Activated T-cell treated with anti-CD3 and anti-CD28 coated beads for 24 hours (primary cell): ENCODE measurements around the gene NAPSA.
"Not testable (repeated sequence)": the region's sequence is repeated elsewhere in the genome, so short reads cannot be mapped to it uniquely, and the experiment has no call there.

ENCODE experiments used
- DNase-seq: peaks from one replicate; pipeline ENCODE4 v3.0.0-alpha.2; 2020; ENCODE audit warnings: low read depth

Gene NAPSA

GRCh38 chr19:50358483-50359327 lies 6.7 kb downstream of the NAPSA start:
- DNase-seq, result peak; percentile 69

- peak; percentile 78 for DNase-seq
Measured at GRCh38 chr19:50357178-50358100, 8.0 kb downstream of the NAPSA start.

GRCh38 chr19:50356691-50357177 lies 8.7 kb downstream of the NAPSA start:
- no peak for DNase-seq

GRCh38 chr19:50353487-50353880 lies 12.0 kb downstream of the NAPSA start:
- not testable (repeated sequence) for DNase-seq

- no peak for DNase-seq
Measured at GRCh38 chr19:50352242-50352641, 13.2 kb downstream of the NAPSA start.

GRCh38 chr19:50349277-50350057 lies 16.0 kb downstream of the NAPSA start:
- DNase-seq, result no peak

GRCh38 chr19:50347089-50347581 lies 18.3 kb downstream of the NAPSA start:
- DNase-seq, result not testable (repeated sequence)

GRCh38 chr19:50344661-50345318 lies 20.6 kb downstream of the NAPSA start:
- DNase-seq, result no peak

- no peak for DNase-seq
Measured at GRCh38 chr19:50341091-50341564, 24.3 kb downstream of the NAPSA start.

GRCh38 chr19:50340331-50340730 lies 25.1 kb downstream of the NAPSA start:
- no peak for DNase-seq

GRCh38 chr19:50337031-50337430 lies 28.4 kb downstream of the NAPSA start:
- DNase-seq, result not testable (repeated sequence)

- no peak for DNase-seq
Measured at GRCh38 chr19:50334741-50335421, 30.6 kb downstream of the NAPSA start.

GRCh38 chr19:50333737-50334617 lies 31.5 kb downstream of the NAPSA start:
- DNase-seq, result no peak

- peak; percentile 90 for DNase-seq
Measured at GRCh38 chr19:50333235-50333736, 32.2 kb downstream of the NAPSA start.

- no peak for DNase-seq
Measured at GRCh38 chr19:50332244-50333038, 33.0 kb downstream of the NAPSA start.

- no peak for DNase-seq
Measured at GRCh38 chr19:50331994-50332243, 33.5 kb downstream of the NAPSA start.

- no peak for DNase-seq
Measured at GRCh38 chr19:50331221-50331993, 34.0 kb downstream of the NAPSA start.
